Measurements from ENCODE around the gene JPT1. TPM values are rescaled to one million over a fixed set of nuclear protein-coding genes. Genes with fewer than 3 reads are reported as not detected.

The JPT1 gene
- 163 and 189 TPM in 2 replicates for total RNA-seq

DNA sequence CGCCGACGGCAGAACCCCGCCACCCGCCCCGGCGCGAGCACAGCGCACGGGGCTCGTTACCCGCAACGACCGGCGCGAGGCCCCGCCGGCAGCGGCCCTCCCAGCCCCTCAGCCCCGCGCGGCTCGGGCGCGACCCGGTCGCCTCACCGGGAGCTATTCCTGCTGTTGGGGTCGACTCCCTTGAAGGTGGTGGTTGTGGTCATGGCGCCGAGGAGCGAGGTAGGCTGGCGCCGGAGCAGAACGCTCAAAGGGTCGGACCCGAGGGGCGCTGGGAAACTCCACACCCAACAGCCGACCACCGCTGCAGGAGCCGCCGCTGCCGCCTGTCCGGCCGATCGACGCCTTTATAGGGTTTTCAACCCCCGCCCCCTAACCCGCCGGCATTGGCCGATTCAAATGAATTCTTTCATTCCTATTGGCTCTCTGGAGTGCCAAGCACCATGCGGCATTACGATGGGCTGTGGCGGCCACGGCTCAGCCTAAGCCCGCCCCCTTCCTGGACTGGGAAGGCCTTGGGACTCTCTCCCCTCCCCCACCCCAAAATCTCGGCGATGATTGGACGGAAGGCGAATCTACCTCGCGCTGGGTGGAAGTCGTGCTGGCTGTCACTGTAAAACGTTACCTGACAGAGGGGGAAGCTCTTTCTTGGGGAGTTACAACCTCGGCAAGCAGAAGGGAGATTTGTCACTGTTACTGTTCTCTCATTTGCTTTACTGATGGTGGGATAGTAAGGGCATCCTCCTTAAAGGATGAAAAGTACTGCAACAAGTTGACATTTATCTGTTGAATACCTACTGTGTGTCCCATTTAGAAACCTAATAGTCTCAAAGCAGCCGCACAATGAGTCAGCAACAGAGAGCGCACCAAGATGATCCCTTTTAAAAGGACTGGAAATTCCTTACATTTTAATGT lies at the start of gene JPT1:
Gene JPT1, minus strand, starts transcription at position 318 of the 912 bp plus-strand sequence. Its CDS starts 115 bp downstream, at position 203.
- H3K4me3 ChIP-seq (ENCODE audit: low read depth, low read length): peak within 1 kb of the TSS; percentile 92
- TF ChIP-seq, protein P1, sequence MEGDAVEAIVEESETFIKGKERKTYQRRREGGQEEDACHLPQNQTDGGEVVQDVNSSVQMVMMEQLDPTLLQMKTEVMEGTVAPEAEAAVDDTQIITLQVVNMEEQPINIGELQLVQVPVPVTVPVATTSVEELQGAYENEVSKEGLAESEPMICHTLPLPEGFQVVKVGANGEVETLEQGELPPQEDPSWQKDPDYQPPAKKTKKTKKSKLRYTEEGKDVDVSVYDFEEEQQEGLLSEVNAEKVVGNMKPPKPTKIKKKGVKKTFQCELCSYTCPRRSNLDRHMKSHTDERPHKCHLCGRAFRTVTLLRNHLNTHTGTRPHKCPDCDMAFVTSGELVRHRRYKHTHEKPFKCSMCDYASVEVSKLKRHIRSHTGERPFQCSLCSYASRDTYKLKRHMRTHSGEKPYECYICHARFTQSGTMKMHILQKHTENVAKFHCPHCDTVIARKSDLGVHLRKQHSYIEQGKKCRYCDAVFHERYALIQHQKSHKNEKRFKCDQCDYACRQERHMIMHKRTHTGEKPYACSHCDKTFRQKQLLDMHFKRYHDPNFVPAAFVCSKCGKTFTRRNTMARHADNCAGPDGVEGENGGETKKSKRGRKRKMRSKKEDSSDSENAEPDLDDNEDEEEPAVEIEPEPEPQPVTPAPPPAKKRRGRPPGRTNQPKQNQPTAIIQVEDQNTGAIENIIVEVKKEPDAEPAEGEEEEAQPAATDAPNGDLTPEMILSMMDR (IDR thresholded peaks at IDR 0.05; ENCODE audit: insufficient read depth, low read depth, low read length): no peak
- peak; percentile 99 for DNase-seq (ENCODE audit: low read depth)

DNA sequence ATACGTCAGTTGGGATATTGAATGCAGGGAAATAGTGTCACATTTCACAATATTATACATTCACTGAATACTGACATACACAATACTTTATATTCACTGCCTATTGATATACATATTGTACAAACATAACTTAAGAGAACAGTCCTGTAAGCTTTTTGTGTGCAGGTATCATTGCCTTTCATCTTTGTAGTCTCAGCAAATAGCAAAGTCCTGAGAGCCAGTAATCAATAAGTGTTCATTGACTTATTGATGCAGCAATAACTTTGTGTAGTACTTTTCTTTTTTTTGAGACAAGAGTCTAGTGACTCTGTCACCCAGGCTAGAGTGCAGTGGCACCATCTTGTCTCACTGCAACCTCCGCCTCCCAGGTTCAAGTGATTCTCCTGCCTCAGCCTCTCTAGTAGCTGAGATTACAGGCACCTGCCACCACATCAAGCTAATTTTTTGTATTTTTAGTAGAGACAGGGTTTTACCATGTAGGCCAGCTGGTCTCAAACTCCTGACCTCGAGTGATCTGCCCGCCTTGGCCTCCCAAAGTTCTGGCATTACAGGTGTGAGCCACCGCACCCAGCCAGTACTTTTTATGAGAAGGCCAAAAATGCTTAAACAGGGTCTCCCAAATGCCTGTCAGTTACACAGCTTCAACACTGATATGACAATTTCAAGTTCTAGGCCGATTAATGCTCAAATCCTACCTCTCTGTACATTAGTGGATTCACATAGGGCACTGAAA lies 45.7 kb upstream of the JPT1 start:
- no peak for DNase-seq (ENCODE audit: low read depth)
- TF ChIP-seq, protein P1 (IDR thresholded peaks at IDR 0.05; ENCODE audit: insufficient read depth, low read depth, low read length): no peak
- no peak overlapping the region for H3K4me3 ChIP-seq (ENCODE audit: low read depth, low read length)

DNA sequence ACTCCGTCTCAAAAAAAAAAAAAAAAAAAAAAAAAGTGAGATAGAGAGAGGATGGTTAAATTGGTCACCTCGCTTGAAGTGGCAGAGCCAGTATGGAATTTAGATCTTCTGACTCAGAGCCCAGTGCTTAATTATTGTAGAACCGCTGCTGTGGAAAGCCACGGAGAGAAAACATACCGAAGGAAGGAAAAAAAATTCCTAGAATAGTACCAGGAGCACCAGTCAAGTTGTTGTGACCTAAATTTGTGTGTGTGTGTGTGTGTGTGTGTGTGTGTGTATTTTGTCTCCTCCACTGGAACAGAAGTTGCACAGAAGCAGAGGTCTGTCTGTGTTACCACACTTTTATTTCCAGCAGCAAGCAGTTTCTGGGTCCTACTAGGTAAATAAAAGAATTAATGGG lies 40.6 kb upstream of the JPT1 start:
- H3K4me3 ChIP-seq (ENCODE audit: low read depth, low read length): no peak overlapping the region
- TF ChIP-seq, protein P1 (IDR thresholded peaks at IDR 0.05; ENCODE audit: insufficient read depth, low read depth, low read length): no peak
- no peak for DNase-seq (ENCODE audit: low read depth)

DNA sequence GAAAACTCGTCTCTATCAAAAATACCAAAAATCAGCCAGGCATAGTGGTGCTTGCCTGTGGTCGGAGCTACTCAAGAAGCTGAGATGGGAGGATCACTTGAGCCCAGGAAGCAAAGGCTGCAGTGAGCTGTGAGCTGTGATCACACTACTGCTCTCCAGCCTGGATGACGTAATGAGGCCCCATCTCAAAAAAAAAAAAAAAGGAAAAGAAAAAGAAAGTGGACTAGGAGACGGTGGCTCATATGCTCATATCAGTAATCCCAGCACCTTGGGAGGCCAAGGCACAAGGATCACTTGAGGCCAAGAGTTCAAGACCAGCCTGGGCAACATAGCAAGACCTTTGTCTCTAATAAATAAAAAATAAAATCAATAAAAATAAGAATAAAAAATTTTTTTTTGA lies 37.3 kb upstream of the JPT1 start:
- TF ChIP-seq, protein P1 (IDR thresholded peaks at IDR 0.05; ENCODE audit: insufficient read depth, low read depth, low read length): no peak
- no peak overlapping the region for H3K4me3 ChIP-seq (ENCODE audit: low read depth, low read length)
- peak; percentile 52 for DNase-seq (ENCODE audit: low read depth)

- TF ChIP-seq, protein P1 (IDR thresholded peaks at IDR 0.05; ENCODE audit: insufficient read depth, low read depth, low read length): no peak
- no peak overlapping the region for H3K4me3 ChIP-seq (ENCODE audit: low read depth, low read length)
- no peak for DNase-seq (ENCODE audit: low read depth)
Observed at GRCh38 chr17:75188614-75189013, 34.3 kb upstream of the JPT1 start.

DNA sequence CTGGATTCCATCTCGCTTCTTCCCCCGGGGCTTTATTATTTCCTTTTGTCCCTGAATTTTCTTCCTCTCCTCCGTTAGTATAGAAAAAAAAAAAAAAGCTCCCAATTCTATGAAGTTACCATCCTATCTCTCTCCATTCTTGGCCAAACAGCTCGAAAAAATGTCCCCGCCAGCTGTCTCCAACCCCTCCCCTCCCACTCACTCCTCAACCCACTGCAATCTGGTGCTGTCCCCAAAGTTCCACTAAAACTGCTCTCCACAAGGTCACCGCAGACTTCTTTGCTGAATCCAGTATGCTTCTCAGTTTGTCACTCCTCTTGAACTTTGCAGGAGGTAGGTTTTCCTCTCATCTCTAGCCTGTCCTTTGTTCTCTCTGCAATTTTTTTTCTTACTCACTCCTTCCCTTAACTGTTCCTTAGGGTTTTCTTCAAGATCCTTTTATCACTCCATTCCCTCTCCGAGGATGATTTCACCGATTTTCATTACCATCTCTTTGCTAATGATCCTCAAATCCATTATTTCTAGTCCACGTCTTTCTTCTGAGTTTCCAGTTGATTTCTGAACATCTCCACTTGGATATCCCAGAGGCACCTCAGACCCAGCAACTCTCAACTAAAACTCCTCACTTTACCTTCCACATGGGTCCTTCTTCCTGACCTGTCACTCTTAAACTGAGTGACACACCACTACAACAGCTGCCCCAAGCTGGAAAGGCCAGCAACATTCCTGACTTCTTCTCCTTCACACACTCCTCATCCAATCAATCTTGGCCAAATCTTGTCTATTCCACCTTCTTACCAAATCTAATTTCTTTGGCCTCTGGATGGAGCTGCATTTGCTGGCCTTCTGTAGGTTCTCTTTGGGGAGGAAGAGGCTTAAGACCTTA lies 29.9 kb upstream of the JPT1 start:
- H3K4me3 ChIP-seq (ENCODE audit: low read depth, low read length): no peak overlapping the region
- TF ChIP-seq, protein P1 (IDR thresholded peaks at IDR 0.05; ENCODE audit: insufficient read depth, low read depth, low read length): no peak
- DNase-seq (ENCODE audit: low read depth): no peak
